Skin epidermis (tissue), 12 donors: ENCODE data around the gene DNAH9.

Source experiments
- H3K27ac ChIP-seq, 21 experiments: fragments of 200-600 bp; sonication (generic) in 11 of 21; one replicate each; pipeline ENCODE4 v1.5.0; 2020; ENCODE audit warnings: mild to moderate bottlenecking in 3 of 21, inconsistent platforms in 2 of 21, moderate library complexity in 2 of 21
- H3K4me3 ChIP-seq, 7 experiments: fragments of 200-600 bp; sonication (generic) in 2 of 7; one replicate each; pipeline ENCODE4 v1.5.0; 2020; ENCODE audit warnings: inconsistent platforms in 2 of 7, mild to moderate bottlenecking in 2 of 7, moderate library complexity in 1 of 7

The DNAH9 gene

GRCh38 chr17:11598274-11599221 lies at the start of gene DNAH9:
Gene DNAH9, plus strand, starts transcription at chr17:11598470. Its CDS starts 29 bp downstream, at chr17:11598499.
- Histone ChIP-seq H3K27ac (peak within 1 kb of the TSS in 4 of 21 experiments; percentile 5 to 34 (median 16)), H3K4me3 (peak within 1 kb of the TSS; percentile 3 to 66 (median 39))

- H3K4me3 ChIP-seq = no peak overlapping the region
- H3K27ac ChIP-seq = no peak overlapping the region
Measured at GRCh38 chr17:11550431-11550830, 47.8 kb upstream of the DNAH9 start.

GRCh38 chr17:11551442-11551841 lies 46.8 kb upstream of the DNAH9 start:
- Histone ChIP-seq H3K4me3 (no peak overlapping the region), H3K27ac (no peak overlapping the region)

- no peak overlapping the region for H3K4me3 ChIP-seq
- no peak overlapping the region for H3K27ac ChIP-seq
Measured at GRCh38 chr17:11553135-11553534, 45.1 kb upstream of the DNAH9 start.

GRCh38 chr17:11554042-11554441 lies 44.2 kb upstream of the DNAH9 start:
- Histone ChIP-seq H3K27ac (no peak overlapping the region), H3K4me3 (no peak overlapping the region)

- no peak overlapping the region for H3K4me3 ChIP-seq
- no peak overlapping the region for H3K27ac ChIP-seq
Measured at GRCh38 chr17:11554542-11554941, 43.7 kb upstream of the DNAH9 start.

- no peak overlapping the region for H3K4me3 ChIP-seq
- no peak overlapping the region for H3K27ac ChIP-seq
Measured at GRCh38 chr17:11555530-11555929, 42.7 kb upstream of the DNAH9 start.

GRCh38 chr17:11557727-11558452 lies 40.4 kb upstream of the DNAH9 start:
- no peak overlapping the region for H3K27ac ChIP-seq
- no peak overlapping the region for H3K4me3 ChIP-seq

GRCh38 chr17:11558681-11559234 lies 39.5 kb upstream of the DNAH9 start:
- no peak overlapping the region for H3K4me3 ChIP-seq
- H3K27ac ChIP-seq = no peak overlapping the region

GRCh38 chr17:11559601-11560000 lies 38.7 kb upstream of the DNAH9 start:
- H3K27ac ChIP-seq = no peak overlapping the region
- no peak overlapping the region for H3K4me3 ChIP-seq

GRCh38 chr17:11561281-11561680 lies 37.0 kb upstream of the DNAH9 start:
- no peak overlapping the region for H3K4me3 ChIP-seq
- H3K27ac ChIP-seq = no peak overlapping the region

GRCh38 chr17:11561702-11562101 lies 36.6 kb upstream of the DNAH9 start:
- Histone ChIP-seq H3K27ac (no peak overlapping the region), H3K4me3 (no peak overlapping the region)

- Histone ChIP-seq H3K27ac (no peak overlapping the region), H3K4me3 (no peak overlapping the region)
Measured at GRCh38 chr17:11564589-11565380, 33.5 kb upstream of the DNAH9 start.

GRCh38 chr17:11565591-11565990 lies 32.7 kb upstream of the DNAH9 start:
- H3K27ac ChIP-seq = no peak overlapping the region
- H3K4me3 ChIP-seq = no peak overlapping the region

- no peak overlapping the region for H3K4me3 ChIP-seq
Measured at GRCh38 chr17:11578998-11579397, 19.3 kb upstream of the DNAH9 start.

GRCh38 chr17:11580677-11581076 lies 17.6 kb upstream of the DNAH9 start:
- H3K4me3 ChIP-seq = no peak overlapping the region
- no peak overlapping the region for H3K27ac ChIP-seq

More at GRCh38 chr17:11578998-11579397, 19.3 kb upstream of the DNAH9 start:
- H3K27ac ChIP-seq = no peak overlapping the region

GRCh38 chr17:11582217-11582616 lies 16.1 kb upstream of the DNAH9 start:
- Histone ChIP-seq H3K27ac (no peak overlapping the region), H3K4me3 (no peak overlapping the region)

GRCh38 chr17:11583306-11583992 lies 14.8 kb upstream of the DNAH9 start:
- no peak overlapping the region for H3K4me3 ChIP-seq

GRCh38 chr17:11589716-11590115 lies 8.6 kb upstream of the DNAH9 start:
- H3K27ac ChIP-seq = no peak overlapping the region
- H3K4me3 ChIP-seq = no peak overlapping the region

More at GRCh38 chr17:11583306-11583992, 14.8 kb upstream of the DNAH9 start:
- H3K27ac ChIP-seq = no peak overlapping the region
